Neural progenitor cell (in vitro differentiated cells): Measurements from ENCODE around the gene TSR3.

Experiments
- EZH2 ChIP-seq: fragments of 200-600 bp; sonication (generic); IDR thresholded peaks from 2 replicates; pipeline ENCODE4 v1.6.1; 2017; ENCODE audit warnings: antibody characterized with exemption, mild to moderate bottlenecking, moderate library complexity
- EZH2phosphoT487 ChIP-seq: fragments of 200-600 bp; sonication (generic); IDR thresholded peaks from 2 replicates; pipeline ENCODE4 v1.6.1; 2017; ENCODE audit warnings: antibody characterized with exemption
- TF ChIP-seq, protein P1 (sequence below): fragments of 200-600 bp; sonication (generic); IDR thresholded peaks from 2 replicates; pipeline ENCODE4 v1.5.1; 2017; ENCODE audit warnings: antibody characterized with exemption, mild to moderate bottlenecking

DNA sequence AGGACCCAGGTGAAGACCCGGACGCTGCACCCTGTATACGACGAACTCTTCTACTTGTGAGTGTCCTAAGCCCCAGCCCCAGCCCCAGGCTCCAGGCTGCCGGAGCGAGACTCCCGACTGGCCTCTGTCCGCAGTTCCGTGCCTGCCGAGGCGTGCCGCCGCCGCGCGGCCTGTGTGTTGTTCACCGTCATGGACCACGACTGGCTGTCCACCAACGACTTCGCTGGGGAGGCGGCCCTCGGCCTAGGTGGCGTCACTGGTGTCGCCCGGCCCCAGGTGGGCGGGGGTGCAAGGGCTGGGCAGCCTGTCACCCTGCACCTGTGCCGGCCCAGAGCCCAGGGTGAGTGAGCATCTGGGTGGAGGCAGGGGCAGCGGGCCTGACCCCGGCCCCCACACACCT is 3.7 kb downstream of the TSR3 start:
- TF ChIP-seq, protein P1, sequence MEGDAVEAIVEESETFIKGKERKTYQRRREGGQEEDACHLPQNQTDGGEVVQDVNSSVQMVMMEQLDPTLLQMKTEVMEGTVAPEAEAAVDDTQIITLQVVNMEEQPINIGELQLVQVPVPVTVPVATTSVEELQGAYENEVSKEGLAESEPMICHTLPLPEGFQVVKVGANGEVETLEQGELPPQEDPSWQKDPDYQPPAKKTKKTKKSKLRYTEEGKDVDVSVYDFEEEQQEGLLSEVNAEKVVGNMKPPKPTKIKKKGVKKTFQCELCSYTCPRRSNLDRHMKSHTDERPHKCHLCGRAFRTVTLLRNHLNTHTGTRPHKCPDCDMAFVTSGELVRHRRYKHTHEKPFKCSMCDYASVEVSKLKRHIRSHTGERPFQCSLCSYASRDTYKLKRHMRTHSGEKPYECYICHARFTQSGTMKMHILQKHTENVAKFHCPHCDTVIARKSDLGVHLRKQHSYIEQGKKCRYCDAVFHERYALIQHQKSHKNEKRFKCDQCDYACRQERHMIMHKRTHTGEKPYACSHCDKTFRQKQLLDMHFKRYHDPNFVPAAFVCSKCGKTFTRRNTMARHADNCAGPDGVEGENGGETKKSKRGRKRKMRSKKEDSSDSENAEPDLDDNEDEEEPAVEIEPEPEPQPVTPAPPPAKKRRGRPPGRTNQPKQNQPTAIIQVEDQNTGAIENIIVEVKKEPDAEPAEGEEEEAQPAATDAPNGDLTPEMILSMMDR = no peak
- TF ChIP-seq EZH2phosphoT487 (no peak), EZH2 (no peak)
